T-helper 17 cell (primary cell): ENCODE results near the gene EDIL3. TPM values are rescaled to one million over a fixed set of nuclear protein-coding genes. Genes with fewer than 3 reads are reported as not detected.

Source experiments
- ATAC-seq: fragments of 150-1000 bp; cut with Tn5 transposase; 2 replicates; pipeline ENCODE4 v1.10.0; 2021; ENCODE audit warnings: mild to moderate bottlenecking, moderate library complexity
- DNase-seq, 3 donors: peaks; one replicate each; pipeline versions ENCODE4 v3.0.0 to v3.0.0-alpha.2; 2020 to 2021
- H3K9me3 ChIP-seq: one replicate; pipeline ENCODE4 v1.7.0; 2013; ENCODE audit warnings: low read length, mild to moderate bottlenecking; ENCODE audit not compliant: control insufficient read depth, poor library complexity, severe bottlenecking
- H3K27ac Mint-ChIP-seq: one replicate; pipeline ENCODE4 v1.8.0; 2022; ENCODE audit warnings: mild to moderate bottlenecking, moderate library complexity, mixed read lengths
- H3K27me3 Mint-ChIP-seq: one replicate; pipeline ENCODE4 v1.8.0; 2022; ENCODE audit warnings: mixed read lengths
- H3K36me3 Mint-ChIP-seq: one replicate; pipeline ENCODE4 v1.8.0; 2022; ENCODE audit warnings: low read depth, mixed read lengths
- H3K4me1 Mint-ChIP-seq: one replicate; pipeline ENCODE4 v1.8.0; 2022; ENCODE audit warnings: mild to moderate bottlenecking, mixed read lengths
- H3K4me3 Mint-ChIP-seq: one replicate; pipeline ENCODE4 v1.8.0; 2022; ENCODE audit warnings: mild to moderate bottlenecking, moderate library complexity, mixed read lengths
- total RNA-seq, 4 donors: library from RNA in 2 of 4; stranded (reverse) in 2 of 4; gene quantifications; one replicate each; pipeline ENCODE4 v1.2.3 and lab custom pipeline; 2022 to 2026

Gene EDIL3
- total RNA-seq, 2 donors from 2014 or later, result not detected

DNA sequence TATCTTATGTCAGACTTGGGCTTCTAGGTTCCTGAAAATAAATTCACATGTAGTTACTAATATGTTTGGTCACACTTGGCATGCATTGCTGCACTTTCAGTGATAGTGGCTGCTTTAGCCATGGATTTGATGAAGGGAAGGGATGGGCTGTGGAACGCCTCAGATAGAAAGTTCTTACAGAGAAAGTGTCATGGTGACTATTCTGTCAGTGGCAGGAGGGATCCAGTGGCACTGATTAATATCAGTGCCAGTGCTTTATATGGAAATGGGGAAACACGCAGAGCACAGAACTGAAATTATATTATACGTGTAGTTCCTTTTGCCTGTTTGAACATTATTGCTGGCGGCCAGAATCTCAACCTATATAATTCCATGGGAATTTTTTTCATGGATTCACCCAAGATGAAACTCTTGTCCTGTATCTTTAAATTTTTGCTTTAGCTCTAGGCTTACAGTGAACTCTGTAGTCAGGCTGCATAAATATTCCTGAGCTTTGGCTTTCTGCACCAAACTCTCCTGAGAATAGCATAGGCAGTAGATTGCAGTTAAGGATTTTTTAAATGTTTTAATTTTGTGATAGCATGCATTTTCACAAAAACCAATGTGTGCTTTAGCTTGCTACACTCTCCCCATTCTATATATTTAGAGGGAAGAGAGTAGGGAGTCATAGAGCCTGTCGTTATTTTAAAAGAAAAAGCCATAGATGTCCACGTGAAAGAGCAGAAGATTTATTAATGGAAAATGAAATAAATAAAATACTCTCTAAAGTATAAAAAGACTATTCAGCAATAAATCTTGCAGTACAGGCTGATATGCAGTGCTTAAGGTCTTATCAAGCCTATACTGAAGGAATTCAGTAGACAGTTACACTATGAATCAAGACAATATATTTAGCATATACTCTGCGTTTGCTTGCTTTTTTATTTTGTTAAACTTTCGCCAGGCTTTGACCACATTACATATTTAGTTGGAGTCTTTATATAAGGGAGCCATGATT lies 98.7 kb downstream of the EDIL3 start:
- no peak overlapping the region for H3K27ac Mint-ChIP-seq

DNA sequence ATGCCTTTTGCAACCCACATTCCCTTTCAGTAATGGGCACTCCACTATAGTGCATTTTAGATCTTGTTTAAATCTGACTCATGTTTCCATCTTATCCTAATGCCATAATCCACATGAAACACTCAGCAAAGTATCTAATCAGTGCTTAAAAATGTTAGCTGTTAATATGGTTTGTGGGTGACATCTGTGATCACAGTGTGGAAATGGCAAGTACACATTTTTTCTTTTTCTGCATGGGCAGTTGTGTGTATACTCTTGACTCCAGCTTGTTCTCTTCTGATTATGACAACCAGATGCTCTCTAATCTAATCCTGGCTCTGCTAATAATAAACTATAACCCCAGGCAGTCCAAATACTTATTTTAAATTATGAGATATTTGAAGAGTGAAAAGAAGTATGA lies 103.3 kb downstream of the EDIL3 start:
- no peaks in the 10 kb centered on the region for H3K27me3 Mint-ChIP-seq
- no peaks in the 10 kb centered on the region for H3K36me3 Mint-ChIP-seq
- DNase-seq (no peak), ATAC-seq (no peak)
- H3K4me3 Mint-ChIP-seq, result no peak overlapping the region
- no peaks in the 10 kb centered on the region for H3K9me3 ChIP-seq
- H3K27ac Mint-ChIP-seq, result no peak overlapping the region
- H3K4me1 Mint-ChIP-seq, result no peaks in the 10 kb centered on the region

More for the DNA sequence above, 98.7 kb downstream of the EDIL3 start:
- no peaks in the 10 kb centered on the region for H3K27me3 Mint-ChIP-seq
- no peak for ATAC-seq
- no peak for DNase-seq
- H3K4me3 Mint-ChIP-seq, result no peak overlapping the region
- H3K4me1 Mint-ChIP-seq, result no peaks in the 10 kb centered on the region
- no peaks in the 10 kb centered on the region for H3K36me3 Mint-ChIP-seq
- no peaks in the 10 kb centered on the region for H3K9me3 ChIP-seq

DNA sequence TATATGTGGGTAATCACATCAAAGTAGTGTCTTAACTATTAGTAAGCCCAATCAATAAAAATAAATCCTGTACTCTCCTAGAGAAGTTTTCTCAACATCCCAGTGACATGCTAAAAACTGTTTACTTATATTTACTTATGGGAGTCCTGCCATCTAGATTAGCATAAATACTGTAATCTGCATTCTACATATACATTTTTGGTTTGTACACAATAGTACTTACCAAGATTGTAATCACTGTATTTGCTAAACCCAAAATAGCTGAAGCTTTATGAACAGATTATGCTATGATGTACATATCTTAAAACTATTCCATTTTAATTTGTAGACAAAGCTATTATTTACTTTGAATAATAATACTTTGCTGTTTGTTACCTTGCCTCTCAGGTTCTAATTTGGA lies 105.4 kb downstream of the EDIL3 start:
- H3K4me1 Mint-ChIP-seq, result no peaks in the 10 kb centered on the region
- no peak overlapping the region for H3K4me3 Mint-ChIP-seq
- no peaks in the 10 kb centered on the region for H3K36me3 Mint-ChIP-seq
- H3K9me3 ChIP-seq, result no peaks in the 10 kb centered on the region
- no peak for ATAC-seq
- no peak overlapping the region for H3K27ac Mint-ChIP-seq
- H3K27me3 Mint-ChIP-seq, result no peaks in the 10 kb centered on the region
- no peak for DNase-seq

DNA sequence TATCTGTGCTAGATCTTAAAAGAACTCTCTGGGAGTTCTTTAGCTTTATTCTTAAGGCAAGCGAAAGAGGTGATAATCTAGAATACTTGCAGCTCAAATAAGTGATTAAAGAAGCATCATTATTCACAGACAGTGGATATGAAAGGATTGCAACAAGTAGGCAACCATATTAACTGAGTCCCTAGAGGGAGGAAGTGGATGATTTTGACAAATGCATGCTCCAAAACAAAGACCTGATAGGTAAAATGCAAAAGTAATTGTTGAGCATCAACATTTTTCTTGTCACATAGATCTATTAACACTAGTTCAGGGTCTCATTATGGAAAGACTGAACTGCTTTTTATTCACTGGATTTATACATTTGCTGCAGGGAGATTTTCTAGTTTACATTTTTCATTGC lies 109.1 kb downstream of the EDIL3 start:
- ATAC-seq (no peak), DNase-seq (no peak)
- no peaks in the 10 kb centered on the region for H3K27me3 Mint-ChIP-seq
- no peak overlapping the region for H3K4me3 Mint-ChIP-seq
- no peak overlapping the region for H3K27ac Mint-ChIP-seq
- H3K36me3 Mint-ChIP-seq, result no peaks in the 10 kb centered on the region
- no peaks in the 10 kb centered on the region for H3K4me1 Mint-ChIP-seq
- H3K9me3 ChIP-seq, result no peaks in the 10 kb centered on the region

DNA sequence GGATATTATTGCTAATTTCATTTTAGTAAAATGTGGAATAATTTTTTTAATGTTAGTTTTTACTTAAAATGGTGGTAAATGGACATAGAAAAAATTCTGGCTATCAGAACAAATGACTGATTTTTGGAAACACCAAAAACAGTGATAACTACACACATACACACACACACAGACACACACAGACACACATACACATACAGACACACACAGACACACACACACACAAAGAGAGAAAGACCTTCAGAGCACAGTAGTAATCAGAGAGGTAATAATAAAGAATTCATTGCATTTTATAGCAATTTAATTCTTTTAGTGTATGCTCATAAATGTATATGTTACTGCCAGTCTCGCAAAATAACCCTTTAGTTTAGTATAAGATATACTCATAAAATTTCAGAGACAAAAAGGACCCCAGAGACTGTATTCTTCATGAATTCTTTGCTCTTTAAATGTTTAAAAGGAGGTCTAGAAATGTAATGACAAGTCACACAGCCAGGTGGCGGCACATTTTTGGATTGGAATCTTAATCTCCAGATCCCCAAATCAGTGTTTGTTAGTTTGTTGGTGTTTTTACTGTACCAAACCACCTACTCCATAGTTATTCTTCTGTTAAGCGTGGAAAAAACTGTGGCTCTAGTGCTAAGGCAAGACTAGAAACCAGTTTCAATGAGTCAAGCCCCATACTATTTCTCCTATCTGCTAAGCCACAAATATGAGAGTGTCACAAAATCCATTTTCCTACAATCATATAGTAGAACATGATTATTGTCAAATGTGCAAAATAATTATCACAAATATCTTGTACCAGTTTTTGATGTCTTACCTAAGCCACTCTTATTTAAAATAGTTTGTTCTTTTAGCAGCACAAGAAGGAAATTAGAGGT lies 109.9 kb downstream of the EDIL3 start:
- no peak for DNase-seq
- no peaks in the 10 kb centered on the region for H3K36me3 Mint-ChIP-seq
- H3K4me3 Mint-ChIP-seq, result no peak overlapping the region
- no peaks in the 10 kb centered on the region for H3K27me3 Mint-ChIP-seq
- no peaks in the 10 kb centered on the region for H3K9me3 ChIP-seq
- no peak overlapping the region for H3K27ac Mint-ChIP-seq
- H3K4me1 Mint-ChIP-seq, result no peaks in the 10 kb centered on the region
- ATAC-seq, result no peak

DNA sequence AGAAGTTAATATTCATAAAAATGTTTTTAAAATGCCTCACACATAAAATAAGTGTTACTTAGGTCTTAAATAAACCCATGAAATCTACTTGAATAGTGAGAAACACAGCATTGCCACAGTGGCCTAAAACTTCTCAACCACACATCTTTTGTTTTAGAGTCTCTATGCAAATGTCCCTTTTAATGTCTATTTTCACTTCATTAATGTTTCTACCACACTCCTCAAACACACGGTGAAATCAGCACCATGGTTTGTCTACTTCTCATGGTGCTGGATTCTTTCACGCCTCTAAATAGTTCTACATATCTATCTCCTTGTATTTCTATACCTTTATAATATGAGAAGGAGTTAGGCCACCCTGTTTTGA lies 111.2 kb downstream of the EDIL3 start:
- H3K9me3 ChIP-seq, result no peaks in the 10 kb centered on the region
- no peak for DNase-seq
- H3K36me3 Mint-ChIP-seq, result no peaks in the 10 kb centered on the region
- H3K27ac Mint-ChIP-seq, result no peak overlapping the region
- no peak for ATAC-seq
- H3K4me1 Mint-ChIP-seq, result no peaks in the 10 kb centered on the region
- H3K27me3 Mint-ChIP-seq, result no peaks in the 10 kb centered on the region
- no peak overlapping the region for H3K4me3 Mint-ChIP-seq

DNA sequence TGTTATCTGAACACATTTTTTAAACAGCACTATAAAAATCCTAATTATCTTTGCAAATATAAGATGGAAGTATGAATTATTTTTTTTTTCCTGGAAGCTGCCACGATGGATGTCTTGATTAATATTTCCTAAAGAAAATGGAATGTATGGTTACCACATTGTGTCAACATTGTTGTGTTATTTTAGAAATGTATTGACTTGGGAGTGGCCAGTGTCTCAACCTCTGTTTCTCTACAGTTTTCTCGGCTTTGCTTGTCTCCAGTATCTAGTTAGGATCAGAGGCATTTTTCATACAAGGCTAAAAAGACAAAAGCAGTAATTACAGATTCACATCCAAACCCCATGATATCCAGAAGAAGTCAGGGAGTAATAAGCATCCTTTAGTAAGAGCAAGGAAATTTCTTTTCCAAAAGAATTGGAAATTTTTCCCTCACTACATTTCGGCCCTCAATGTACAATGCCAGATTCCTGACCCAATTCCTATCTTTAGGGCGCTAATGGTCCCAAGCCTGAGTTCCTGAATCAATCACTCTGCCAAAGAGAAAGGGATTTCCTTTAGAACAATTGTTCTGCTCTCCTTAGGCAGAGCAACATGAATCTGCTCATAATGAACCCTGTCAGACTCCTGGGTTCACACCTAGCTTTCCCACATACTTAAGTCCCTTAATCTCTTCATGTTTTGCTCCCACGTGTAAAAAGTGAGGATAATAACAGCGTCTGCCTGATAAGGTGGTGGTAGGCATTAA lies 111.7 kb downstream of the EDIL3 start:
- H3K4me3 Mint-ChIP-seq, result no peak overlapping the region
- H3K9me3 ChIP-seq, result no peaks in the 10 kb centered on the region
- no peaks in the 10 kb centered on the region for H3K4me1 Mint-ChIP-seq
- no peak for DNase-seq
- no peaks in the 10 kb centered on the region for H3K36me3 Mint-ChIP-seq
- no peak for ATAC-seq
- no peaks in the 10 kb centered on the region for H3K27me3 Mint-ChIP-seq
- H3K27ac Mint-ChIP-seq, result no peak overlapping the region

DNA sequence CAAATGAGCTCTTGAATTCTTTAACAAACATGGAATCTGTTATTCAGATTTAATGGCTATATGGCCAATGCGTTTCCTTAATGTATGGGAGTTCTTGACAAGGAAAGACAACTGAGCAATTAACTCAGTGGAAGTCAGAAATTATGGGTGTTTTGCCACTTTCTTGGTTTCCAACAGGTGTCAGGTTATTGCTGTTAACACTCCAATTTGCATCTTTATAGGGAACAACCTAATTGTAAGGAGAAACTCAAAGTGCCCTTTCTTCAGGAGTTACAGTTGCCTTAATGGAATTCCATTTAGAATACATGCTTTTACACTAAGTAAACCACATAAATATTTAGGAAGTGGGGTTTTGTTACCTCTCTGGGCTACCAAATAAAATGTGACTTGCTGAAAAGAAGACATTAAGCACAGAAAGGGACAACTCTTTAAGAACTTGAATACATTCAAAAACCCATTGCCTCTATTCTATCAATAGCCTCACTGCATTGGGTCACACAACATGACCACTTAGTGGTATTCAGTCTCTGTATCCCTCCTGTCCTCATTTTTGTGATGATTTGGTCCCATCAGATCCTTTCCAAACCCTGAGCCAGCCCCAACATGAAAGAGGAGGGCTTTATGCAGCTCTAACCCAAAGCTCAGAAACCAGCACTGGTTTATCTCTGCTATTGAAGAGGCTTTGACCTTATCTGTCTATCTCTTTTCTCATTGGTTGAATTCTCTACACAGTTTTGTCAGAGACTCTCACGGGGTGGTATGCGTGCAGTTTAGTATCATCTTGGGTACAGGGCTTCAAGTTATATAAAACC lies 118.7 kb downstream of the EDIL3 start:
- no peak overlapping the region for H3K4me3 Mint-ChIP-seq
- ATAC-seq (no peak), DNase-seq (no peak)
- no peaks in the 10 kb centered on the region for H3K27me3 Mint-ChIP-seq
- H3K4me1 Mint-ChIP-seq, result no peaks in the 10 kb centered on the region
- no peaks in the 10 kb centered on the region for H3K36me3 Mint-ChIP-seq
- no peak overlapping the region for H3K27ac Mint-ChIP-seq
- no peaks in the 10 kb centered on the region for H3K9me3 ChIP-seq

DNA sequence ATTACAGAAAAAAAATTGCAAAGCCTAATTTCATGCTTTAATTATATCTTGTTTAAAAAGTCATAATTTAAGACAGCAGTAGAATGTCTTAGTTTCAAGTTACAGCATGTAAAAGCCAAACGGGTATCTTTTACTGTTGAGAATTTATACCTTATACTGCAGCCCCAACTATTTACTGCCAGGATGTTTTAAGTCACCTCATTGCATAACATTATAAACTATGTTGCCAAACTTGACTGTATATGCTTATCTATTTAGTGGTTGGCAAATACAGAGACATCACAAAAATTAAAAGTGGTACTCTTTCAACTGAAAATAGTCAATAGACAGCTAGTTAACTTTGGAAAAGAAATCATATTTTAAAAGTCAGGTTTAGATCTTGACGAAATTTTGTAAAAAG lies 119.5 kb downstream of the EDIL3 start:
- H3K4me3 Mint-ChIP-seq, result no peak overlapping the region
- H3K27me3 Mint-ChIP-seq, result no peaks in the 10 kb centered on the region
- no peak for DNase-seq
- H3K4me1 Mint-ChIP-seq, result no peaks in the 10 kb centered on the region
- H3K36me3 Mint-ChIP-seq, result no peaks in the 10 kb centered on the region
- H3K27ac Mint-ChIP-seq, result no peak overlapping the region
- no peaks in the 10 kb centered on the region for H3K9me3 ChIP-seq
- no peak for ATAC-seq

DNA sequence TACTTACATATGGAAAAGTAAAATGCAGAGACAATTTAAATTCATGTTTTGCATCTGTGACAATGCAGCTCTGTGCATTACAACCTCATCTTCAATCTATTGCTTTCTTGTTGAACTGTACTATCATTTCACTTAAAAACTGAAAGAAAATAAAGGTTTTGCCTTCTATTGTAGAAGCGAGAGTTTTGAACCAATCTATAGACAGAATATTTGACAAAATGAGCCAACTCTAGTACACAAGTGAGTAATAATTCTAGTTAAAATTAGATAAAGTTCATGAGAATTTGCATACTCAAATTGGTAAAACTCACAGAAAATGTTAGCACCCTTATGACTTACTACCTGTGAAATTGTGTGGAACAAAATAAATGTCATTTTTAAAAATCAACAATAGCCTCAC lies 123.7 kb downstream of the EDIL3 start:
- no peak overlapping the region for H3K4me3 Mint-ChIP-seq
- no peak for DNase-seq
- no peaks in the 10 kb centered on the region for H3K36me3 Mint-ChIP-seq
- no peak for ATAC-seq
- no peaks in the 10 kb centered on the region for H3K27me3 Mint-ChIP-seq
- no peak overlapping the region for H3K27ac Mint-ChIP-seq
- H3K9me3 ChIP-seq, result no peaks in the 10 kb centered on the region
- no peaks in the 10 kb centered on the region for H3K4me1 Mint-ChIP-seq

DNA sequence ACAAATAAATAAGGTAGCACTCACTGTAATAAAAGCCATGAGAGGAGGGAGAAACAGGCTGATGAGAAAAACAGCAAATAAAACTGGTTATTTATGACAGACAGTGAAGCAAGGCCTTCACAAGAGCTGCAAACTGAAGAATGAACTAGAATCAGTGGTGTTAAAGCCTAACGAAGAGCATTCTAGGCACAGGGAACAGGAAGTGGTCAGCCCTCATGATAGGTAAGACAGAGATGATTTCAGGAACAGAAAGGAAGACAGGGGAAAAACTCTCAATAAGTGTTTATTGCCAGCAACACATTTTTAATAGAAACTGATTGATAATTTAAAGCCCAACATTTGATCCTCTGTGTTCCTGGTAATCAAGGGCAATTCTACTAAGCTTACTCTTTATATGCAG lies 124.5 kb downstream of the EDIL3 start:
- no peak overlapping the region for H3K4me3 Mint-ChIP-seq

DNA sequence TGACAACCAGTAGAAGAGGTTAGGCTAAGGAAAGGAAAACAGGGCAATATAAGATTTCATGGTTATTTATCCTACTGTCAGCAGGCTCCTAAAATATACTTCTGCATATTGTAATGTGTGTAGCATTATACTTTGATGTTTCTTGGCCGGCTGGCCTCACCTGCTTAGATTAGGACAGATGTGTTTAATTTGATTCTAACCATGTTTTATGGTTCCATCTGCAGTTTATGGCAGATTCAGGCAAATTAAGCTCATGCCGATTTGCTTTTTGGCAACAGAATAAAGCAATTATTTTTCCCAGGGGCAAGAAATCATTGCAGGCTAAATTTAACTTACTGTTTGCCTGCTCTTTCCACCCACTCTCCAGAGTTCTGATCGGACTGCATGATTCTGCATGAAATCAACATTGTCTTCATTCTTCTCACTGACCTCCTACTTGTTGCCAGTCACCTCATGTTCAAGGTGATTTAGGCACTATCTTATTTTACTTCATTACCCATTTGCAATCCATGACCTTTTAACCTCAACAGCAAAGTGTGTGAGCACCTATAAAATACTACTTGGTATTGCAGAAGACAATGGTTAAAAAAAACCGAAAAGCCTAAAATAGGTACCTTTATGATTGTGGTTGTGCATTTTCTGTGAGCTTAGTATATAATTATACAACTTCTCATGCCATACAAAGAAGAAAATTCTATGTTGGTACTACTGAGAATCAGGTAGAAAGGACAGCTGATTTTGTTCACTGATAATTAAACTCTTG lies 125.2 kb downstream of the EDIL3 start:
- Mint-ChIP-seq H3K4me1 (no peaks in the 10 kb centered on the region), H3K27ac (no peak overlapping the region), H3K4me3 (no peak overlapping the region), H3K27me3 (no peaks in the 10 kb centered on the region), H3K36me3 (no peaks in the 10 kb centered on the region)
- ATAC-seq (no peak), DNase-seq (no peak)
- H3K9me3 ChIP-seq, result no peaks in the 10 kb centered on the region

More for the DNA sequence above, 124.5 kb downstream of the EDIL3 start:
- H3K36me3 Mint-ChIP-seq, result no peaks in the 10 kb centered on the region
- DNase-seq (no peak), ATAC-seq (no peak)
- no peaks in the 10 kb centered on the region for H3K27me3 Mint-ChIP-seq
- H3K9me3 ChIP-seq, result no peaks in the 10 kb centered on the region
- H3K4me1 Mint-ChIP-seq, result no peaks in the 10 kb centered on the region
- H3K27ac Mint-ChIP-seq, result no peak overlapping the region
